Activated naive CD8-positive, alpha-beta T cell treated with anti-CD3 and anti-CD28 coated beads for 36 hours (primary cell): ENCODE data around the gene INHBC. TPM values are rescaled to one million over a fixed set of nuclear protein-coding genes. Genes with fewer than 3 reads are reported as not detected.
"Not testable (repeated sequence)": the region's sequence is repeated elsewhere in the genome, so short reads cannot be mapped to it uniquely, and the experiment has no call there.

Source experiments
- DNase-seq: peaks from one replicate; pipeline ENCODE4 v3.0.0; 2021
- H3K27ac Mint-ChIP-seq: one replicate; pipeline ENCODE4 v1.8.0; 2022; ENCODE audit warnings: mild to moderate bottlenecking, moderate library complexity, mixed read lengths
- H3K27me3 Mint-ChIP-seq: one replicate; pipeline ENCODE4 v1.8.0; 2022; ENCODE audit warnings: mild to moderate bottlenecking, mixed read lengths
- H3K36me3 Mint-ChIP-seq: one replicate; pipeline ENCODE4 v1.8.0; 2021; ENCODE audit warnings: mild to moderate bottlenecking, mixed read lengths
- H3K4me1 Mint-ChIP-seq: one replicate; pipeline ENCODE4 v1.8.0; 2021; ENCODE audit warnings: mixed read lengths
- H3K4me3 Mint-ChIP-seq: one replicate; pipeline ENCODE4 v1.8.0; 2022; ENCODE audit warnings: mild to moderate bottlenecking, moderate library complexity, mixed read lengths
- H3K9me3 Mint-ChIP-seq: one replicate; pipeline ENCODE4 v1.8.0; 2022; ENCODE audit warnings: mixed read lengths
- total RNA-seq, 2 experiments: library from RNA; stranded (reverse); gene quantifications; one replicate each; pipeline ENCODE4 v1.2.3, GENCODE V29; 2021

Gene INHBC
- total RNA-seq: not detected

- Mint-ChIP-seq H3K4me3 (peak within 1 kb of the TSS; percentile 45), H3K27ac (no peak within 1 kb of the TSS), H3K4me1 (peaks cover 15% of the 10 kb centered on the region), H3K9me3 (no peaks in the 10 kb centered on the region), H3K36me3 (peaks cover 2% of the 10 kb centered on the region), H3K27me3 (peaks cover 3% of the 10 kb centered on the region)
- no peak for DNase-seq
Measured at GRCh38 chr12:57434517-57435223, at the start of gene INHBC. Gene INHBC, plus strand, starts transcription at chr12:57434784. Its CDS starts 103 bp downstream, at chr12:57434887.

GRCh38 chr12:57385586-57385985, 49.0 kb upstream of the INHBC start:
- H3K4me1 Mint-ChIP-seq: peaks cover 4% of the 10 kb centered on the region
- no peak overlapping the region for H3K4me3 Mint-ChIP-seq
- no peak overlapping the region for H3K27ac Mint-ChIP-seq
- peaks cover 18% of the 10 kb centered on the region for H3K36me3 Mint-ChIP-seq
- no peaks in the 10 kb centered on the region for H3K27me3 Mint-ChIP-seq
- H3K9me3 Mint-ChIP-seq: no peaks in the 10 kb centered on the region
- DNase-seq: no peak

GRCh38 chr12:57386187-57386720, 48.3 kb upstream of the INHBC start:
- Mint-ChIP-seq H3K4me3 (no peak overlapping the region), H3K27ac (no peak overlapping the region), H3K36me3 (peaks cover 14% of the 10 kb centered on the region), H3K4me1 (peaks cover 4% of the 10 kb centered on the region), H3K27me3 (no peaks in the 10 kb centered on the region), H3K9me3 (no peaks in the 10 kb centered on the region)
- DNase-seq: no peak

GRCh38 chr12:57388425-57388824, 46.2 kb upstream of the INHBC start:
- Mint-ChIP-seq H3K4me1 (no peaks in the 10 kb centered on the region), H3K27ac (no peak overlapping the region), H3K36me3 (peaks cover 14% of the 10 kb centered on the region), H3K4me3 (no peak overlapping the region), H3K27me3 (no peaks in the 10 kb centered on the region), H3K9me3 (no peaks in the 10 kb centered on the region)
- no peak for DNase-seq

- Mint-ChIP-seq H3K4me3 (no peak overlapping the region), H3K27ac (no peak overlapping the region), H3K9me3 (no peaks in the 10 kb centered on the region), H3K27me3 (no peaks in the 10 kb centered on the region), H3K36me3 (peaks cover 20% of the 10 kb centered on the region), H3K4me1 (no peaks in the 10 kb centered on the region)
- no peak for DNase-seq
Measured at GRCh38 chr12:57389033-57389432, 45.6 kb upstream of the INHBC start.

GRCh38 chr12:57390174-57390573, 44.4 kb upstream of the INHBC start:
- Mint-ChIP-seq H3K9me3 (no peaks in the 10 kb centered on the region), H3K4me3 (no peak overlapping the region), H3K4me1 (no peaks in the 10 kb centered on the region), H3K27ac (no peak overlapping the region), H3K27me3 (no peaks in the 10 kb centered on the region), H3K36me3 (peaks cover 25% of the 10 kb centered on the region)
- no peak for DNase-seq

GRCh38 chr12:57395121-57395520, 39.5 kb upstream of the INHBC start:
- Mint-ChIP-seq H3K36me3 (peaks cover 21% of the 10 kb centered on the region), H3K4me3 (no peak overlapping the region), H3K9me3 (no peaks in the 10 kb centered on the region), H3K4me1 (peaks cover 2% of the 10 kb centered on the region), H3K27ac (no peak overlapping the region), H3K27me3 (no peaks in the 10 kb centered on the region)
- no peak for DNase-seq

- Mint-ChIP-seq H3K9me3 (no peaks in the 10 kb centered on the region), H3K4me3 (no peak overlapping the region), H3K27ac (peak overlapping the region; percentile 38), H3K36me3 (peaks cover 17% of the 10 kb centered on the region), H3K27me3 (no peaks in the 10 kb centered on the region), H3K4me1 (peaks cover 6% of the 10 kb centered on the region)
- DNase-seq: no peak
Measured at GRCh38 chr12:57397441-57397840, 37.1 kb upstream of the INHBC start.

- H3K27me3 Mint-ChIP-seq, DNase-seq, H3K4me3 Mint-ChIP-seq, H3K9me3 Mint-ChIP-seq, H3K27ac Mint-ChIP-seq, H3K4me1 Mint-ChIP-seq, H3K36me3 Mint-ChIP-seq: not testable (repeated sequence)
Measured at GRCh38 chr12:57399718-57400463, 34.7 kb upstream of the INHBC start.

- Mint-ChIP-seq H3K27ac (no peak overlapping the region), H3K27me3 (no peaks in the 10 kb centered on the region), H3K9me3 (no peaks in the 10 kb centered on the region)
Measured at GRCh38 chr12:57401165-57401564, 33.4 kb upstream of the INHBC start.

GRCh38 chr12:57402156-57402555, 32.4 kb upstream of the INHBC start:
- H3K4me3 Mint-ChIP-seq, H3K9me3 Mint-ChIP-seq, H3K27ac Mint-ChIP-seq, DNase-seq, H3K36me3 Mint-ChIP-seq, H3K27me3 Mint-ChIP-seq: not testable (repeated sequence)
- peaks cover 13% of the 10 kb centered on the region for H3K4me1 Mint-ChIP-seq

More at GRCh38 chr12:57401165-57401564, 33.4 kb upstream of the INHBC start:
- Mint-ChIP-seq H3K4me1 (peaks cover 13% of the 10 kb centered on the region), H3K36me3 (peaks cover 2% of the 10 kb centered on the region), H3K4me3 (no peak overlapping the region)
- no peak for DNase-seq

GRCh38 chr12:57404966-57405640, 29.5 kb upstream of the INHBC start:
- H3K27me3 Mint-ChIP-seq: no peaks in the 10 kb centered on the region
- H3K9me3 Mint-ChIP-seq: no peaks in the 10 kb centered on the region
- DNase-seq: no peak
- no peak overlapping the region for H3K4me3 Mint-ChIP-seq
- H3K36me3 Mint-ChIP-seq: peaks cover 2% of the 10 kb centered on the region
- no peak overlapping the region for H3K27ac Mint-ChIP-seq
- peaks cover 11% of the 10 kb centered on the region for H3K4me1 Mint-ChIP-seq

- peaks cover 6% of the 10 kb centered on the region for H3K36me3 Mint-ChIP-seq
- no peaks in the 10 kb centered on the region for H3K9me3 Mint-ChIP-seq
- H3K27ac Mint-ChIP-seq: no peak overlapping the region
- no peak overlapping the region for H3K4me3 Mint-ChIP-seq
- no peaks in the 10 kb centered on the region for H3K27me3 Mint-ChIP-seq
- H3K4me1 Mint-ChIP-seq: peaks cover 16% of the 10 kb centered on the region
- no peak for DNase-seq
Measured at GRCh38 chr12:57410534-57410933, 24.1 kb upstream of the INHBC start.

- not testable (repeated sequence) for H3K9me3 Mint-ChIP-seq, H3K27ac Mint-ChIP-seq, H3K27me3 Mint-ChIP-seq, DNase-seq, H3K4me3 Mint-ChIP-seq, H3K36me3 Mint-ChIP-seq
- H3K4me1 Mint-ChIP-seq: peaks cover 20% of the 10 kb centered on the region
Measured at GRCh38 chr12:57414160-57414559, 20.4 kb upstream of the INHBC start.

GRCh38 chr12:57415088-57415487, 19.5 kb upstream of the INHBC start:
- H3K27ac Mint-ChIP-seq: no peak overlapping the region
- H3K36me3 Mint-ChIP-seq: peaks cover 3% of the 10 kb centered on the region

More at GRCh38 chr12:57415088-57415487, 19.5 kb upstream of the INHBC start:
- no peak for DNase-seq
- H3K27me3 Mint-ChIP-seq: no peaks in the 10 kb centered on the region
- no peaks in the 10 kb centered on the region for H3K9me3 Mint-ChIP-seq
- no peak overlapping the region for H3K4me3 Mint-ChIP-seq
- H3K4me1 Mint-ChIP-seq: peaks cover 24% of the 10 kb centered on the region
